Right atrium auricular region (tissue), 2 donors: ENCODE results near the gene ASB5. TPM values are rescaled to one million over a fixed set of nuclear protein-coding genes. Genes with fewer than 3 reads are reported as not detected.
"Not testable (repeated sequence)": the region's sequence is repeated elsewhere in the genome, so short reads cannot be mapped to it uniquely, and the experiment has no call there.

Experiments
- DNase-seq: peaks from one replicate; pipeline ENCODE4 v3.0.0-alpha.2; 2019; ENCODE audit warnings: low spot score
- H3K27ac ChIP-seq, 2 donors: fragments of 200-600 bp; sonication (generic); 1 replicate in 1 of 2; 2 replicates in 1 of 2; pipeline ENCODE4 v1.5.1; 2016 to 2019
- H3K27me3 ChIP-seq, 2 donors: fragments of 200-600 bp; sonication (generic); one replicate each; pipeline versions ENCODE4 v1.5.1 to v1.6.0; 2017 to 2019
- H3K36me3 ChIP-seq: fragments of 200-600 bp; sonication (generic); one replicate; pipeline ENCODE4 v1.5.1; 2016
- H3K4me1 ChIP-seq, 2 donors: fragments of 200-600 bp; sonication (generic); one replicate each; pipeline versions ENCODE4 v1.5.1 to v1.6.0; 2017 to 2019
- H3K4me3 ChIP-seq, 2 donors: fragments of 200-600 bp; sonication (generic); 1 replicate in 1 of 2; 2 replicates in 1 of 2; pipeline ENCODE4 v1.5.1; 2017 to 2019; ENCODE audit warnings: mild to moderate bottlenecking in 1 of 2, moderate library complexity in 1 of 2
- H3K9me3 ChIP-seq, 2 donors: fragments of 200-600 bp; sonication (generic); one replicate each; pipeline ENCODE4 v1.5.1; 2019
- total RNA-seq, 2 donors: library from RNA; depleted of rRNA; stranded (reverse); fragments of >200 nt; gene quantifications; one replicate each; pipeline ENCODE4 v1.1.0, GENCODE V29; 2016
- TF ChIP-seq, protein P1 (sequence below), 2 donors: fragments of 200-600 bp; sonication (generic); IDR thresholded peaks; one replicate each; pipeline ENCODE4 v1.5.1; 2019; ENCODE audit warnings: antibody characterized with exemption in 2 of 2

Gene ASB5
- total RNA-seq, 2 donors from 2014 or later, result 0.90 to 3.7 TPM

GRCh38 chr4:176290520-176290919 is 21.5 kb upstream of the ASB5 start:
- DNase-seq, result no peak
- no peaks in the 10 kb centered on the region for H3K4me1 ChIP-seq
- H3K9me3 ChIP-seq, result no peaks in the 10 kb centered on the region
- TF ChIP-seq, protein P1, sequence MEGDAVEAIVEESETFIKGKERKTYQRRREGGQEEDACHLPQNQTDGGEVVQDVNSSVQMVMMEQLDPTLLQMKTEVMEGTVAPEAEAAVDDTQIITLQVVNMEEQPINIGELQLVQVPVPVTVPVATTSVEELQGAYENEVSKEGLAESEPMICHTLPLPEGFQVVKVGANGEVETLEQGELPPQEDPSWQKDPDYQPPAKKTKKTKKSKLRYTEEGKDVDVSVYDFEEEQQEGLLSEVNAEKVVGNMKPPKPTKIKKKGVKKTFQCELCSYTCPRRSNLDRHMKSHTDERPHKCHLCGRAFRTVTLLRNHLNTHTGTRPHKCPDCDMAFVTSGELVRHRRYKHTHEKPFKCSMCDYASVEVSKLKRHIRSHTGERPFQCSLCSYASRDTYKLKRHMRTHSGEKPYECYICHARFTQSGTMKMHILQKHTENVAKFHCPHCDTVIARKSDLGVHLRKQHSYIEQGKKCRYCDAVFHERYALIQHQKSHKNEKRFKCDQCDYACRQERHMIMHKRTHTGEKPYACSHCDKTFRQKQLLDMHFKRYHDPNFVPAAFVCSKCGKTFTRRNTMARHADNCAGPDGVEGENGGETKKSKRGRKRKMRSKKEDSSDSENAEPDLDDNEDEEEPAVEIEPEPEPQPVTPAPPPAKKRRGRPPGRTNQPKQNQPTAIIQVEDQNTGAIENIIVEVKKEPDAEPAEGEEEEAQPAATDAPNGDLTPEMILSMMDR (IDR thresholded peaks at IDR 0.05), result no peak
- H3K36me3 ChIP-seq, result no peaks in the 10 kb centered on the region
- no peak overlapping the region for H3K27ac ChIP-seq
- no peak overlapping the region for H3K4me3 ChIP-seq
- no peaks in the 10 kb centered on the region for H3K27me3 ChIP-seq

- H3K4me3 ChIP-seq, result no peak overlapping the region
- TF ChIP-seq, protein P1 (IDR thresholded peaks at IDR 0.05), result no peak
- H3K9me3 ChIP-seq, result no peaks in the 10 kb centered on the region
- no peaks in the 10 kb centered on the region for H3K27me3 ChIP-seq
- H3K27ac ChIP-seq, result no peak overlapping the region
- H3K4me1 ChIP-seq, result no peaks in the 10 kb centered on the region
- DNase-seq, result no peak
- H3K36me3 ChIP-seq, result no peaks in the 10 kb centered on the region
Observed at GRCh38 chr4:176289561-176289960, 20.5 kb upstream of the ASB5 start.

DNA sequence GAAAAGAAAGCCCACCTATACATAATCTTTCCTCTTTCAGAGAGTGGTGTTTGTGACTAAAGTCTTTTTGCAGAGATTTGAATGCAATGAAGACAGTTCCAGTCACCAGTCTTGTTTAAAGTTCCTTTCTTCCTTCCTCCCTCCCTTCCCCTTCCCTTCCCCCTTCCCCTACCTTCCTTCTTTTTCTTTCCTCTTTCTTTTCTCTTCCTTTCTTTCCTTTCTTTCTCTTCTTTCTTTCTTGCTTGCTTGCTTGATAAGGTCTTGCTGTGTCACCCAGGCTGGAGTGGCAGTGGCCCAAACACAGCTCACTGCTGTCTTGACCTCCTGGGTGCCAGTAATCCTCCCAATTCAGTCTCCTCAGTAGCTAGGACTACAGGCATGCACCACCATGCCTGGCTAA is 19.0 kb upstream of the ASB5 start:
- TF ChIP-seq, protein P1 (IDR thresholded peaks at IDR 0.05), result no peak
- H3K27me3 ChIP-seq, result no peaks in the 10 kb centered on the region
- H3K27ac ChIP-seq, result no peak overlapping the region
- H3K4me1 ChIP-seq, result no peaks in the 10 kb centered on the region
- no peak overlapping the region for H3K4me3 ChIP-seq
- H3K9me3 ChIP-seq, result no peaks in the 10 kb centered on the region
- H3K36me3 ChIP-seq, result no peaks in the 10 kb centered on the region
- DNase-seq, result no peak

DNA sequence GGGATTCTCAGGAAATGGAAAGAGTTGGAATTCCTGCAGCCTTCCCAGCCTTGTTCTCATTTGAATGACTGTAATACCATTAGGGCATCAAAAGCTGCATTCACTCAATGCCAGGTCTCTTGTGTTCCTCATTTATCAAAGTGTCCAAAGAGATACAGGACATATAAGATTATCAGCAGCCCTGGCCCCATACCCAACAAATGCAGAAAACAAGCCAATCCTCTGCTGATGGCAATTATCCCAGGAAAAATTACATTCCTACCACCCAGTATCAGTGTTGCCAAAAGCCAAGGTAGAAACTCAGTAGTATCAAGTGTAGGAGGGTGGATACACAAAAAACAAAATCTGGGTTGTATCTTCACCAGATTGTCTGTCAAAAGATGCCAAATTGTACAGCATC is 18.5 kb upstream of the ASB5 start:
- Histone ChIP-seq H3K27me3 (no peaks in the 10 kb centered on the region), H3K4me3 (no peak overlapping the region), H3K36me3 (no peaks in the 10 kb centered on the region), H3K9me3 (no peaks in the 10 kb centered on the region), H3K27ac (no peak overlapping the region), H3K4me1 (no peaks in the 10 kb centered on the region)
- DNase-seq, result no peak
- TF ChIP-seq, protein P1 (IDR thresholded peaks at IDR 0.05), result no peak

GRCh38 chr4:176286728-176287127 is 17.7 kb upstream of the ASB5 start:
- Histone ChIP-seq H3K4me3 (no peak overlapping the region), H3K27ac (no peak overlapping the region), H3K36me3 (no peaks in the 10 kb centered on the region), H3K4me1 (no peaks in the 10 kb centered on the region), H3K9me3 (no peaks in the 10 kb centered on the region), H3K27me3 (no peaks in the 10 kb centered on the region)
- no peak for DNase-seq
- TF ChIP-seq, protein P1 (IDR thresholded peaks at IDR 0.05), result no peak

DNA sequence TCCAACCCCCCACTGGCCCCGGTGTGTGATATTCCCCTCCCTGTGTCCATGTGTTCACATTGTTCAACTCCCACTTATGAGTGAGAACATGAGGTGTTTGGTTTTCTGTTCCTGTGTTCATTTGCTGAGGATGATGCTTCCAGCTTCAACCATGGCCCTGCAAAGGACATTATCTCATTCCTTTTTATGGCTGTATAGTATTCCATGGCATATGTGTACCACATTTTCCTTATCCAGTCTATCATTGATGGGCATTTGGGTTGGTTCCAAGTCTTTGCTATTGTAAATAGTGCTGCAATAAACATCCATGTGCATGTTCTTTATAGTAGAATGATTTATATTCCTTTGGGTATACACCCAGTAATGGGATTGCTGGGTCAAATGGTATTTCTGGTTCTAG is 10.5 kb upstream of the ASB5 start:
- DNase-seq, H3K27me3 ChIP-seq, H3K4me1 ChIP-seq, H3K27ac ChIP-seq, H3K36me3 ChIP-seq, H3K4me3 ChIP-seq, H3K9me3 ChIP-seq: not testable (repeated sequence)
